Measurements from ENCODE around the gene PYCARD. TPM values are rescaled to one million over a fixed set of nuclear protein-coding genes. Genes with fewer than 3 reads are reported as not detected.

PYCARD gene
- total RNA-seq, 1 experiment from 2014 or later = 72.9 TPM

DNA sequence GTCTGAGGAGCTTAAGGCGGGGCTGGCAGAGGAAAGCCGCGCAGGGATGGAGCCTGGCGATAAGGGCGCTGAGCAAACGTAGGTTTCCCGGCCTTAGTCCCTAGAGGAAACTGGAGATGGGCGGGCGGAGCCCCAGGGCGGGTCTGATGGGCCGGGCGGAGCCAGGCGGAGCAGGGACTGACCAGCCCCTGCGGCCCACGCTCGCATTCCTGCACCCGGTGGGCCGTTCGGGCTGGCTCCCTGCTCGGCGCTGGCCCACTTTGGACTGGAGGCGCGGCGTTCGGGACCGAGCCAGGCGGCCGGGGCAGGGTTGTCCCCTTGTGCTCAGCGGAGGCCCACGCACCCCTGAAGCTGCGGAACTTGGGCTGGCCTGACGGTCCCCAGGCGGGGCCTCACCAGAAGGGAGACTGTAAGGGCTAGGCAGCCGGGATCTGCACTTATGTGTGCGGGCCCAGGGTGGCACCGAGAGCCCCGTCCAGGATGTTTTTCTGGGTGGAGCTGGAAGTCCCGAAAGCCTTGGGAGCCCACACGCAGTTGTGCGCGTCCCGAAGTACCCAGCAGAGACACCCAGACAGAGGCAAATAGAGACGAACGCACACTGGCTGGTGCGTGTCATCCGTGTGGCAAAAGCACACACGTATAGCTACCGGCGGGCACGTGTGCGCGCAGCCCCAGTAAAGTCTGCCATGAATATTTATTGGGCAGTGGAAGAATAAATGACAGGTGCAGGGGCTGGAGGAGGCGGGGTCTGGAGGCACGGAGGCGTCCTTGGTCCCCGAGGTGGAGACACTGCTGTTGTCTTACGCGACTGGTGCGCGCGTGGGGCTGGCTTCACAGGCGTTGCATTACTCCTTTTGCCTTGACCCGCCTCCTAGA, 13.0 kb upstream of the PYCARD start:
- Histone ChIP-seq H3K4me1 (replicated peaks; ENCODE audit: insufficient read depth) (peaks cover 6% of the 10 kb centered on the region), H3K9me3 (ENCODE audit: insufficient read depth, low read depth) (no peaks in the 10 kb centered on the region), H3K36me3 (ENCODE audit: low read depth) (no peaks in the 10 kb centered on the region), H2AFZ (peak overlapping the region; percentile 88), H3K27ac (no peak overlapping the region), H4K20me1 (ENCODE audit: insufficient read depth) (no peaks in the 10 kb centered on the region), H3K27me3 (ENCODE audit: insufficient read depth, low read depth) (peaks cover 20% of the 10 kb centered on the region), H3K4me2 (peak overlapping the region; percentile 97), H3F3A (ENCODE audit: insufficient read depth, low read depth) (no peaks in the 10 kb centered on the region), H3K79me2 (ENCODE audit: low read depth) (no peaks in the 10 kb centered on the region), H3K9me2 (ENCODE audit: insufficient read depth) (no peaks in the 10 kb centered on the region), H3K4me3 (peak overlapping the region; percentile 60)
- BruUV-seq (replicated peaks) = no TSS peak
- DNase-seq = peak; percentile 52 to 79
- intact Hi-C loops (cut with micrococcal nuclease; ENCODE audit: unreplicated experiment) = no loop called here
- ChIA-PET CTCF (interaction anchor here (0.6 kb wide), 1 partner anchor 236 kb away, joined by 3 read pairs; no protein-coding TSS in a partner anchor), POLR2A (ENCODE audit: unreplicated experiment) (no interaction called here)
- TF ChIP-seq EZH2 (IDR thresholded peaks at IDR 0.05; ENCODE audit: low read depth) (no peak), CTCF (conservative IDR thresholded peaks at IDR 0.05) (no peak)

GRCh38 chr16:31214708-31215286, 12.2 kb upstream of the PYCARD start:
- peaks cover 20% of the 10 kb centered on the region for H3K27me3 ChIP-seq (ENCODE audit: insufficient read depth, low read depth)
- no peaks in the 10 kb centered on the region for H3K36me3 ChIP-seq (ENCODE audit: low read depth)
- CTCF ChIA-PET = interaction anchor here (0.6 kb wide), 1 partner anchor 237 kb away, joined by 3 read pairs; no protein-coding TSS in a partner anchor
- BruUV-seq (replicated peaks) = no TSS peak
- H3K4me3 ChIP-seq = peak overlapping the region; percentile 60; the same call in 1 of the 2 replicates
- no peak for TF ChIP-seq EZH2 (IDR thresholded peaks at IDR 0.05; ENCODE audit: low read depth)
- H4K20me1 ChIP-seq (ENCODE audit: insufficient read depth) = no peaks in the 10 kb centered on the region
- no peaks in the 10 kb centered on the region for H3K79me2 ChIP-seq (ENCODE audit: low read depth)
- H3F3A ChIP-seq (ENCODE audit: insufficient read depth, low read depth) = no peaks in the 10 kb centered on the region
- peaks cover 10% of the 10 kb centered on the region for H3K4me1 ChIP-seq (replicated peaks; ENCODE audit: insufficient read depth)
- no peaks in the 10 kb centered on the region for H3K9me2 ChIP-seq (ENCODE audit: insufficient read depth)
- no peak overlapping the region for H2AFZ ChIP-seq
- intact Hi-C loops (cut with micrococcal nuclease; ENCODE audit: unreplicated experiment) = no loop called here
- POLR2A ChIA-PET (ENCODE audit: unreplicated experiment) = no interaction called here
- DNase-seq = no peak
- peak overlapping the region; percentile 97 for H3K4me2 ChIP-seq
- H3K9me3 ChIP-seq (ENCODE audit: insufficient read depth, low read depth) = no peaks in the 10 kb centered on the region
- no peak overlapping the region for H3K27ac ChIP-seq

GRCh38 chr16:31213877-31214707, 11.5 kb upstream of the PYCARD start, which contains the start of gene TRIM72:
Gene TRIM72, plus strand, starts transcription at chr16:31214119. Its CDS starts 620 bp downstream, at chr16:31214739.
- H3K4me1 ChIP-seq (replicated peaks; ENCODE audit: insufficient read depth) = peaks cover 10% of the 10 kb centered on the region
- POLR2A ChIA-PET (ENCODE audit: unreplicated experiment) = interaction anchor here (0.7 kb wide), 1 partner anchor 659 kb away, joined by 4 read pairs; no protein-coding TSS in a partner anchor
- no peak within 1 kb of the TSS for H3K27ac ChIP-seq
- no peak within 1 kb of the TSS for H2AFZ ChIP-seq
- no peak within 1 kb of the TSS for H3K4me3 ChIP-seq
- no peaks in the 10 kb centered on the region for H3K79me2 ChIP-seq (ENCODE audit: low read depth)
- H3K9me3 ChIP-seq (ENCODE audit: insufficient read depth, low read depth) = no peaks in the 10 kb centered on the region
- intact Hi-C loops (cut with micrococcal nuclease; ENCODE audit: unreplicated experiment) = no loop called here
- no peaks in the 10 kb centered on the region for H4K20me1 ChIP-seq (ENCODE audit: insufficient read depth)
- TF ChIP-seq CTCF (conservative IDR thresholded peaks at IDR 0.05) (no peak), EZH2 (IDR thresholded peaks at IDR 0.05; ENCODE audit: low read depth) (no peak)
- DNase-seq = no peak
- BruUV-seq (replicated peaks) = no TSS peak
- no peaks in the 10 kb centered on the region for H3K9me2 ChIP-seq (ENCODE audit: insufficient read depth)
- CTCF ChIA-PET = interaction anchor here (0.6 kb wide), 1 partner anchor 370 kb away, joined by 3 read pairs; no protein-coding TSS in a partner anchor
- no peaks in the 10 kb centered on the region for H3F3A ChIP-seq (ENCODE audit: insufficient read depth, low read depth)
- peak within 1 kb of the TSS; percentile 97; the same call in 1 of the 2 replicates for H3K4me2 ChIP-seq
- peaks cover 20% of the 10 kb centered on the region for H3K27me3 ChIP-seq (ENCODE audit: insufficient read depth, low read depth)
- no peaks in the 10 kb centered on the region for H3K36me3 ChIP-seq (ENCODE audit: low read depth)
